Measurements from ENCODE around the gene RMDN2.
A peak's percentile ranks its signal among the peaks of the same experiment; 100 is the strongest.

RMDN2 gene

GRCh38 chr2:37975808-37976207 is 50.7 kb downstream of the RMDN2 start:
- no peak overlapping the region for H2AFZ ChIP-seq (ENCODE audit: low read depth, low read length, severe bottlenecking)

GRCh38 chr2:37976411-37976810 is 51.3 kb downstream of the RMDN2 start:
- no peaks in the 10 kb centered on the region for H3F3A ChIP-seq (ENCODE audit: insufficient read depth)
- no peaks in the 10 kb centered on the region for H3K36me3 ChIP-seq (ENCODE audit: low read length)
- no peak overlapping the region for H3K9ac ChIP-seq (ENCODE audit: low read length)
- no peaks in the 10 kb centered on the region for H3K9me2 ChIP-seq (replicated peaks; ENCODE audit: insufficient read depth, low read length)
- H2AFZ ChIP-seq (ENCODE audit: low read depth, low read length, severe bottlenecking) = no peak overlapping the region
- H3K9me3 ChIP-seq (ENCODE audit: insufficient read depth, low read length) = no peaks in the 10 kb centered on the region
- H4K20me1 ChIP-seq (ENCODE audit: low read depth, low read length) = no peaks in the 10 kb centered on the region
- TF ChIP-seq CTCF (IDR thresholded peaks at IDR 0.05; ENCODE audit: insufficient read depth, low read length, poor library complexity, severe bottlenecking) (no peak), EZH2phosphoT487 (conservative IDR thresholded peaks at IDR 0.05; ENCODE audit: low read length) (no peak)
- H3K79me2 ChIP-seq (ENCODE audit: insufficient read depth, low read length) = no peaks in the 10 kb centered on the region
- H3K4me3 ChIP-seq (ENCODE audit: insufficient read depth, low read length, poor library complexity, severe bottlenecking) = no peak overlapping the region
- H3K4me2 ChIP-seq (ENCODE audit: low read depth, low read length, poor library complexity, severe bottlenecking) = no peak overlapping the region
- no peaks in the 10 kb centered on the region for H3K27me3 ChIP-seq (ENCODE audit: low read length)
- no peak overlapping the region for H3K27ac ChIP-seq (ENCODE audit: low read depth, low read length)

More at GRCh38 chr2:37975808-37976207, 50.7 kb downstream of the RMDN2 start:
- Histone ChIP-seq H3K27me3 (ENCODE audit: low read length) (no peaks in the 10 kb centered on the region), H3K9me3 (ENCODE audit: insufficient read depth, low read length) (no peaks in the 10 kb centered on the region), H3K79me2 (ENCODE audit: insufficient read depth, low read length) (no peaks in the 10 kb centered on the region), H3K9ac (ENCODE audit: low read length) (no peak overlapping the region), H3K9me2 (replicated peaks; ENCODE audit: insufficient read depth, low read length) (no peaks in the 10 kb centered on the region), H3F3A (ENCODE audit: insufficient read depth) (no peaks in the 10 kb centered on the region), H3K36me3 (ENCODE audit: low read length) (no peaks in the 10 kb centered on the region), H3K4me3 (ENCODE audit: insufficient read depth, low read length, poor library complexity, severe bottlenecking) (no peak overlapping the region), H4K20me1 (ENCODE audit: low read depth, low read length) (no peaks in the 10 kb centered on the region), H3K27ac (ENCODE audit: low read depth, low read length) (no peak overlapping the region), H3K4me2 (ENCODE audit: low read depth, low read length, poor library complexity, severe bottlenecking) (no peak overlapping the region)
- TF ChIP-seq EZH2phosphoT487 (conservative IDR thresholded peaks at IDR 0.05; ENCODE audit: low read length) (no peak), CTCF (IDR thresholded peaks at IDR 0.05; ENCODE audit: insufficient read depth, low read length, poor library complexity, severe bottlenecking) (no peak)

DNA sequence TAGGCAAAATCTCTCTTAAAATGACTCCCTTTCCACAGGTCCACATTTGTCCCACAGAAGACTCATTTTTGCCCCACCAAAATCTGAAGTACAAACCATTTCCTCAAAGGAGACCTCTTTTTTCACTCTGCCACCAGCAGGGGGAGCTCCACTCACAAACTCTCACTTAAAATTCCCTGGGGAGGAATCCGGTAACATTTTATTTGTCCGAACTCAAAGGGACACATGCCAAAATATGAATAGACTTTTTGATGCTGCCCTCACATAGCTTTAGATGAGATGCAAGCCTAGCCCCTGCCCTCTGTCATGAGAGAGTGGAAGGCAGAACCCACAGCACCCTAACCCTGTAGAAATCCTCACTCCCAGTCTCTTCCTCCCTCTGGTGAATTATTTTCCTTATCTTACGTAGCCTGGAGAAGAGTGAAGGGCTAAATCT is 57.1 kb downstream of the RMDN2 start:
- Histone ChIP-seq H3F3A (ENCODE audit: insufficient read depth) (no peaks in the 10 kb centered on the region), H3K9ac (ENCODE audit: low read length) (no peak overlapping the region), H3K4me2 (ENCODE audit: low read depth, low read length, poor library complexity, severe bottlenecking) (peak overlapping the region; percentile 11)

More for the DNA sequence above, 57.1 kb downstream of the RMDN2 start:
- H3K4me3 ChIP-seq (ENCODE audit: insufficient read depth, low read length, poor library complexity, severe bottlenecking) = no peak overlapping the region
- H3K36me3 ChIP-seq (ENCODE audit: low read length) = no peaks in the 10 kb centered on the region
- no peak overlapping the region for H3K27ac ChIP-seq (ENCODE audit: low read depth, low read length)
- H3K79me2 ChIP-seq (ENCODE audit: insufficient read depth, low read length) = no peaks in the 10 kb centered on the region
- no peaks in the 10 kb centered on the region for H3K27me3 ChIP-seq (ENCODE audit: low read length)
- H3K9me2 ChIP-seq (replicated peaks; ENCODE audit: insufficient read depth, low read length) = no peaks in the 10 kb centered on the region
- no peak overlapping the region for H2AFZ ChIP-seq (ENCODE audit: low read depth, low read length, severe bottlenecking)
- no peaks in the 10 kb centered on the region for H4K20me1 ChIP-seq (ENCODE audit: low read depth, low read length)
- TF ChIP-seq CTCF (IDR thresholded peaks at IDR 0.05; ENCODE audit: insufficient read depth, low read length, poor library complexity, severe bottlenecking) = peak; percentile 91
- no peak for TF ChIP-seq EZH2phosphoT487 (conservative IDR thresholded peaks at IDR 0.05; ENCODE audit: low read length)
- no peaks in the 10 kb centered on the region for H3K9me3 ChIP-seq (ENCODE audit: insufficient read depth, low read length)
